ENCODE data around the gene ANKRD42. TPM values are rescaled to one million over a fixed set of nuclear protein-coding genes. Genes with fewer than 3 reads are reported as not detected.

Gene ANKRD42
- total RNA-seq, 1 experiment from 2014 or later: 5.7 TPM

DNA sequence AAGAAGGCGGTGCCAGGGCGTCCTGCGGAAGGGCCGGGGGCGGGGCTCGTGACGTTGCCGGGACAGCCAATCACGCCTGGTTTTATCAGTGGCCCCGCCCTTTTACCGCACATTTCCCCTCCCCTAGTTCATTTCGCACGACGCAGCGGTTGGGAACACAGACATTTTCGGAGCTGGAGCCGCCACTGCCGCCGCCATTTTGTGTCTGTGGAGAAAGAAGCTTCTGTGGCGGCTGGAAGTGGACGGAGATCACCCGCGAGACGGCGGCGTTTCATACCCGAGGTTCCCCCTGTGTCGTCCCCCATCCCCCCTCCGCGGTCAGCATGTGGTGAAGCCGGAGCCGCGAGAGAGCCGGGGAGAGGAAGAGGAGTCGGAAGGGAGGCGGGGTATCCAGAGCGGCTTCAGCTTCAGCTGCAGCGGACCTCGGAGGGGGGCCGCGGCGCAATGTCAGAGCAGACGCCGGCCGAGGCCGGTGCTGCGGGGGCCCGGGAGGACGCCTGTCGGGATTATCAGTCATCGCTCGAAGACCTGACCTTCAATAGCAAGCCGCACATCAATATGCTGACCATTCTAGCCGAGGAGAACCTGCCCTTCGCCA lies 36.4 kb upstream of the ANKRD42 start, which contains the start of gene PCF11 (continued):
- TF ChIP-seq SOX15 (CRISPR knock-in tag; IDR thresholded peaks at IDR 0.05) (no peak), JAZF1 (CRISPR knock-in tag; IDR thresholded peaks at IDR 0.05) (no peak), ZNF232 (CRISPR knock-in tag; IDR thresholded peaks at IDR 0.05) (no peak; the same call in 1 of the 2 replicates), AFF4 (CRISPR knock-in tag; IDR thresholded peaks at IDR 0.05; ENCODE audit: borderline replicate concordance) (no peak), GTF2I (CRISPR knock-in tag; conservative IDR thresholded peaks at IDR 0.05) (no peak), NFE2L1 (CRISPR knock-in tag; IDR thresholded peaks at IDR 0.05) (no peak)
- TF ChIP-seq, protein P1, sequence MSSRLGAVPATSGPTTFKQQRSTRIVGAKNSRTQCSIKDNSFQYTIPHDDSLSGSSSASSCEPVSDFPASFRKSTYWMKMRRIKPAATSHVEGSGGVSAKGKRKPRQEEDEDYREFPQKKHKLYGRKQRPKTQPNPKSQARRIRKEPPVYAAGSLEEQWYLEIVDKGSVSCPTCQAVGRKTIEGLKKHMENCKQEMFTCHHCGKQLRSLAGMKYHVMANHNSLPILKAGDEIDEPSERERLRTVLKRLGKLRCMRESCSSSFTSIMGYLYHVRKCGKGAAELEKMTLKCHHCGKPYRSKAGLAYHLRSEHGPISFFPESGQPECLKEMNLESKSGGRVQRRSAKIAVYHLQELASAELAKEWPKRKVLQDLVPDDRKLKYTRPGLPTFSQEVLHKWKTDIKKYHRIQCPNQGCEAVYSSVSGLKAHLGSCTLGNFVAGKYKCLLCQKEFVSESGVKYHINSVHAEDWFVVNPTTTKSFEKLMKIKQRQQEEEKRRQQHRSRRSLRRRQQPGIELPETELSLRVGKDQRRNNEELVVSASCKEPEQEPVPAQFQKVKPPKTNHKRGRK (CRISPR knock-in tag; IDR thresholded peaks at IDR 0.05; ENCODE audit: borderline replicate concordance): no peak

GRCh38 chr11:83157594-83158356 lies 35.7 kb upstream of the ANKRD42 start:
- Mint-ChIP-seq H3K27me3 (ENCODE audit: low read depth) (no peaks in the 10 kb centered on the region), H3K4me3 (peak overlapping the region; percentile 99), H3K27ac (peak overlapping the region; percentile 100), H3K36me3 (peaks cover 26% of the 10 kb centered on the region), H3K9me3 (no peaks in the 10 kb centered on the region), H3K4me1 (peaks cover 29% of the 10 kb centered on the region)
- POLR2A ChIA-PET: interaction anchor here (0.9 to 3.1 kb wide), 15 partner anchors 10 to 290 kb away, joined by 3 to 46 read pairs (median 4); partner anchors contain the start of genes ANKRD42, DDIAS, PRCP and RAB30
- TF ChIP-seq, protein P2, sequence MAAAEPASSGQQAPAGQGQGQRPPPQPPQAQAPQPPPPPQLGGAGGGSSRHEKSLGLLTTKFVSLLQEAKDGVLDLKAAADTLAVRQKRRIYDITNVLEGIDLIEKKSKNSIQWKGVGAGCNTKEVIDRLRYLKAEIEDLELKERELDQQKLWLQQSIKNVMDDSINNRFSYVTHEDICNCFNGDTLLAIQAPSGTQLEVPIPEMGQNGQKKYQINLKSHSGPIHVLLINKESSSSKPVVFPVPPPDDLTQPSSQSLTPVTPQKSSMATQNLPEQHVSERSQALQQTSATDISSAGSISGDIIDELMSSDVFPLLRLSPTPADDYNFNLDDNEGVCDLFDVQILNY (CRISPR knock-in tag; IDR thresholded peaks at IDR 0.05): no peak
- TF ChIP-seq, protein P3, sequence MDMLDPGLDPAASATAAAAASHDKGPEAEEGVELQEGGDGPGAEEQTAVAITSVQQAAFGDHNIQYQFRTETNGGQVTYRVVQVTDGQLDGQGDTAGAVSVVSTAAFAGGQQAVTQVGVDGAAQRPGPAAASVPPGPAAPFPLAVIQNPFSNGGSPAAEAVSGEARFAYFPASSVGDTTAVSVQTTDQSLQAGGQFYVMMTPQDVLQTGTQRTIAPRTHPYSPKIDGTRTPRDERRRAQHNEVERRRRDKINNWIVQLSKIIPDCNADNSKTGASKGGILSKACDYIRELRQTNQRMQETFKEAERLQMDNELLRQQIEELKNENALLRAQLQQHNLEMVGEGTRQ (CRISPR knock-in tag; IDR thresholded peaks at IDR 0.05): peak; percentile 22; the same call in 1 of the 2 replicates
- peak; percentile 28; the same call in 1 of the 2 replicates for TF ChIP-seq KAT7 (CRISPR knock-in tag; IDR thresholded peaks at IDR 0.05; ENCODE audit: borderline replicate concordance)
- CTCF ChIA-PET: interaction anchor here (1.6 to 2.0 kb wide), 2 partner anchors 128 to 256 kb away, joined by 3 to 5 read pairs; partner anchors contain the start of genes CCDC90B and DDIAS
- ATAC-seq: no peak
- DNase-seq (ENCODE audit: low spot score): peak; percentile 24

GRCh38 chr11:83158357-83158786 lies 35.1 kb upstream of the ANKRD42 start:
- Mint-ChIP-seq H3K36me3 (peaks cover 26% of the 10 kb centered on the region), H3K4me1 (peaks cover 29% of the 10 kb centered on the region), H3K27me3 (ENCODE audit: low read depth) (no peaks in the 10 kb centered on the region), H3K4me3 (peak overlapping the region; percentile 99), H3K9me3 (no peaks in the 10 kb centered on the region), H3K27ac (peak overlapping the region; percentile 92)
- POLR2A ChIA-PET: no interaction called here
- DNase-seq (ENCODE audit: low spot score): no peak
- CTCF ChIA-PET: interaction anchor here (0.6 kb wide), 1 partner anchor 248 kb away, joined by 3 read pairs; no protein-coding TSS in a partner anchor
- ATAC-seq: no peak
- TF ChIP-seq TEAD4 (CRISPR knock-in tag; IDR thresholded peaks at IDR 0.05): no peak
- TF ChIP-seq ZNF396 (CRISPR knock-in tag; IDR thresholded peaks at IDR 0.05; ENCODE audit: borderline replicate concordance): no peak
- TF ChIP-seq, protein P4, sequence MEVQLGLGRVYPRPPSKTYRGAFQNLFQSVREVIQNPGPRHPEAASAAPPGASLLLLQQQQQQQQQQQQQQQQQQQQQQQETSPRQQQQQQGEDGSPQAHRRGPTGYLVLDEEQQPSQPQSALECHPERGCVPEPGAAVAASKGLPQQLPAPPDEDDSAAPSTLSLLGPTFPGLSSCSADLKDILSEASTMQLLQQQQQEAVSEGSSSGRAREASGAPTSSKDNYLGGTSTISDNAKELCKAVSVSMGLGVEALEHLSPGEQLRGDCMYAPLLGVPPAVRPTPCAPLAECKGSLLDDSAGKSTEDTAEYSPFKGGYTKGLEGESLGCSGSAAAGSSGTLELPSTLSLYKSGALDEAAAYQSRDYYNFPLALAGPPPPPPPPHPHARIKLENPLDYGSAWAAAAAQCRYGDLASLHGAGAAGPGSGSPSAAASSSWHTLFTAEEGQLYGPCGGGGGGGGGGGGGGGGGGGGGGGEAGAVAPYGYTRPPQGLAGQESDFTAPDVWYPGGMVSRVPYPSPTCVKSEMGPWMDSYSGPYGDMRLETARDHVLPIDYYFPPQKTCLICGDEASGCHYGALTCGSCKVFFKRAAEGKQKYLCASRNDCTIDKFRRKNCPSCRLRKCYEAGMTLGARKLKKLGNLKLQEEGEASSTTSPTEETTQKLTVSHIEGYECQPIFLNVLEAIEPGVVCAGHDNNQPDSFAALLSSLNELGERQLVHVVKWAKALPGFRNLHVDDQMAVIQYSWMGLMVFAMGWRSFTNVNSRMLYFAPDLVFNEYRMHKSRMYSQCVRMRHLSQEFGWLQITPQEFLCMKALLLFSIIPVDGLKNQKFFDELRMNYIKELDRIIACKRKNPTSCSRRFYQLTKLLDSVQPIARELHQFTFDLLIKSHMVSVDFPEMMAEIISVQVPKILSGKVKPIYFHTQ (CRISPR knock-in tag; IDR thresholded peaks at IDR 0.05): no peak
- TF ChIP-seq, protein P1 (CRISPR knock-in tag; IDR thresholded peaks at IDR 0.05; ENCODE audit: borderline replicate concordance): no peak

Measured in WTC11 (cell line).